ENCODE data around the gene PRKAR2B.
"Not testable (repeated sequence)": the region's sequence is repeated elsewhere in the genome, so short reads cannot be mapped to it uniquely, and the experiment has no call there.

PRKAR2B gene

DNA sequence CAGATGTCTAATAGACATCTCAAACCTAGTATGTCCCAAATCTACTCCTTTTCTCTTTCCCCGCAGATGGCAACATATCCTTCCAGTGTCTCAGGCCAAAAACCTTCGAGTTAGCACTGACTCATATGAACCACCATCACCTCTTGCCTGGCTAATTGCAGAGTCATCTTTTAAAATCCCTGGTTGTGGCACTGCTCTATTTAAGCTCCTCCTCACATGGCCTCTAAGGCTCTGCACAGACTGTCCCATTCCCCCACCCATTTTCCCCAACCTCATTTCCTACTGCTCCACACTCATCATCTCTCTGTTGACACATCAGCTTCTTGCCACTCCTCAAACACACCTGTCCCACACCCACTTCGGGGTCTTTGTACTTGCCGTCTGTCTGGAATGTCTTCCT, 107.5 kb downstream of the PRKAR2B start:
- Mint-ChIP-seq H3K4me1 (peaks cover 5% of the 10 kb centered on the region), H3K27ac (no peak overlapping the region), H3K36me3 (ENCODE audit: low read depth) (peaks cover 7% of the 10 kb centered on the region), H3K9me3 (no peaks in the 10 kb centered on the region), H3K4me3 (no peak overlapping the region), H3K27me3 (ENCODE audit: low read depth, poor library complexity) (peaks cover 5% of the 10 kb centered on the region)
- no peak for DNase-seq
- TF ChIP-seq, protein P1, sequence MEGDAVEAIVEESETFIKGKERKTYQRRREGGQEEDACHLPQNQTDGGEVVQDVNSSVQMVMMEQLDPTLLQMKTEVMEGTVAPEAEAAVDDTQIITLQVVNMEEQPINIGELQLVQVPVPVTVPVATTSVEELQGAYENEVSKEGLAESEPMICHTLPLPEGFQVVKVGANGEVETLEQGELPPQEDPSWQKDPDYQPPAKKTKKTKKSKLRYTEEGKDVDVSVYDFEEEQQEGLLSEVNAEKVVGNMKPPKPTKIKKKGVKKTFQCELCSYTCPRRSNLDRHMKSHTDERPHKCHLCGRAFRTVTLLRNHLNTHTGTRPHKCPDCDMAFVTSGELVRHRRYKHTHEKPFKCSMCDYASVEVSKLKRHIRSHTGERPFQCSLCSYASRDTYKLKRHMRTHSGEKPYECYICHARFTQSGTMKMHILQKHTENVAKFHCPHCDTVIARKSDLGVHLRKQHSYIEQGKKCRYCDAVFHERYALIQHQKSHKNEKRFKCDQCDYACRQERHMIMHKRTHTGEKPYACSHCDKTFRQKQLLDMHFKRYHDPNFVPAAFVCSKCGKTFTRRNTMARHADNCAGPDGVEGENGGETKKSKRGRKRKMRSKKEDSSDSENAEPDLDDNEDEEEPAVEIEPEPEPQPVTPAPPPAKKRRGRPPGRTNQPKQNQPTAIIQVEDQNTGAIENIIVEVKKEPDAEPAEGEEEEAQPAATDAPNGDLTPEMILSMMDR (IDR thresholded peaks at IDR 0.05): no peak

DNA sequence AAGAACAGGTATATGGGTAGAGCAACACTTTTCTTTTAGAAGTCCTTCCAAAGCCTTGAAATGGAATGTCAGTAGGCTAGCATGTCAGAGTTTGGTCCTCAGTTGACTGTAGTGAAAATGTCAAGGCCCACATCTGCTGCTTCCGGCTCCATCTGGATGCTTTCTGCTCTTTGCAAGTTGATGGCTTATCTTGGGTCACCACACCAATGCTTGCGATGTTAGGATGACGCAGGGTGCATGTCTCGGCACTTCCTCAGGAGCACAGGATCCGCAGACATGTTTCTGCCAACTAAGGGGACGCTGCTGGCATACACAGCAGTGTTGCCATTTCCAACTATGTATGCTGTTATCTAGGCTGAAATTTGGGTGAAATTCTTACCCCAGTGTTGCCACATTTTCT, 110.3 kb downstream of the PRKAR2B start:
- DNase-seq: no peak
- Mint-ChIP-seq H3K27me3 (ENCODE audit: low read depth, poor library complexity) (peaks cover 6% of the 10 kb centered on the region), H3K27ac (no peak overlapping the region), H3K4me1 (no peaks in the 10 kb centered on the region), H3K4me3 (no peak overlapping the region), H3K9me3 (no peaks in the 10 kb centered on the region), H3K36me3 (ENCODE audit: low read depth) (peaks cover 12% of the 10 kb centered on the region)
- TF ChIP-seq, protein P1 (IDR thresholded peaks at IDR 0.05): no peak

GRCh38 chr7:107155726-107156125, 111.2 kb downstream of the PRKAR2B start:
- peaks cover 12% of the 10 kb centered on the region for H3K36me3 Mint-ChIP-seq (ENCODE audit: low read depth)
- H3K9me3 Mint-ChIP-seq; DNase-seq; H3K4me1 Mint-ChIP-seq; H3K27ac Mint-ChIP-seq; H3K27me3 Mint-ChIP-seq (ENCODE audit: low read depth, poor library complexity); H3K4me3 Mint-ChIP-seq: not testable (repeated sequence)

GRCh38 chr7:107157091-107157490, 112.6 kb downstream of the PRKAR2B start:
- peaks cover 6% of the 10 kb centered on the region for H3K27me3 Mint-ChIP-seq (ENCODE audit: low read depth, poor library complexity)
- no peak overlapping the region for H3K27ac Mint-ChIP-seq
- H3K9me3 Mint-ChIP-seq: no peaks in the 10 kb centered on the region
- no peaks in the 10 kb centered on the region for H3K4me1 Mint-ChIP-seq
- DNase-seq: no peak
- peaks cover 12% of the 10 kb centered on the region for H3K36me3 Mint-ChIP-seq (ENCODE audit: low read depth)
- TF ChIP-seq, protein P1 (IDR thresholded peaks at IDR 0.05): no peak
- H3K4me3 Mint-ChIP-seq: no peak overlapping the region

DNA sequence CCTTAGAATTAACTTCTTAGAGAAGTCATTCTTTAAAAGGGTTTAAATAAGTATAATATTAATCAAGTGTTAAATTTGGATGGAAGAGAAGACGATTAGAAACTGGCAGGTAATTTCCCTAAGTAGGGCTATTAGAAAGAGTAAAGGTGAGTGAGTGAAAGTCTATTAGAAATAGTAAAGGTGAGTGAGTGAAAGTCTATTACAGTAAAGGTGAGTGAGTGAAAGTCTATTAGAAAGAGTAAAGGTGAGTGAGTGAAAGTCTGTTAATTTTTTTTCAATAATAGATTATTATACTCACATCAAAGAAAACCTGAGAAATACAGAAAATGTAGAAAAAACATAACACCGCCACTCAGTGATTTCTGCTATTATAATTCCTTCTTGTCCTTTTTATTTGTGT, 113.5 kb downstream of the PRKAR2B start:
- DNase-seq: no peak
- Mint-ChIP-seq H3K36me3 (ENCODE audit: low read depth) (peaks cover 12% of the 10 kb centered on the region), H3K4me3 (no peak overlapping the region), H3K4me1 (no peaks in the 10 kb centered on the region), H3K27me3 (ENCODE audit: low read depth, poor library complexity) (peaks cover 6% of the 10 kb centered on the region), H3K27ac (no peak overlapping the region), H3K9me3 (no peaks in the 10 kb centered on the region)
- TF ChIP-seq, protein P1 (IDR thresholded peaks at IDR 0.05): no peak

- Mint-ChIP-seq H3K9me3 (no peaks in the 10 kb centered on the region), H3K4me1 (peaks cover 4% of the 10 kb centered on the region), H3K27me3 (ENCODE audit: low read depth, poor library complexity) (peaks cover 6% of the 10 kb centered on the region), H3K36me3 (ENCODE audit: low read depth) (peaks cover 12% of the 10 kb centered on the region), H3K4me3 (no peak overlapping the region), H3K27ac (no peak overlapping the region)
- no peak for DNase-seq
- TF ChIP-seq, protein P1 (IDR thresholded peaks at IDR 0.05): no peak
Measured at GRCh38 chr7:107160389-107160788, 115.9 kb downstream of the PRKAR2B start.
